ENCODE results near the gene TEX22.

DNA sequence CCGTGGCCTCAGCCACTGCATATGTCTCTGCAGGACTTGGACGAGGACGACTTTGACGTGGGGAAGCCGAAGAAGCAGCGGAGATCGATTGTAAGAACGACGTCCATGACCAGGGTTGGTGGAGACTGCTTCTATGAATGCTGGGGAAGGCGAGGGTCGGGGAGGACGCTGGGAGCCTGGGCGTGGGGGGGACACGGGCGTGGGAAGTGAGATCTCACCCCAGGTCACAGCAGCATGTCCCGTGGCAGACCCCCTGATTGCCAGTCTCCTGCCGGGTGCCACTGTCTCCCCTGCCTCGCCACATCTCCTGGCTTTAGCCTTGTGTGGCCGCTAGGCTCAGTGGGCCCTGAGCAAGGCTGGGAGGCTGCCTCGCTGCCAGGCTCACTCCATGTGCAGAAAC is 29.9 kb upstream of the TEX22 start:
- no peak for TF ChIP-seq POLR2A (IDR thresholded peaks at IDR 0.05)
- TF ChIP-seq, protein P1, sequence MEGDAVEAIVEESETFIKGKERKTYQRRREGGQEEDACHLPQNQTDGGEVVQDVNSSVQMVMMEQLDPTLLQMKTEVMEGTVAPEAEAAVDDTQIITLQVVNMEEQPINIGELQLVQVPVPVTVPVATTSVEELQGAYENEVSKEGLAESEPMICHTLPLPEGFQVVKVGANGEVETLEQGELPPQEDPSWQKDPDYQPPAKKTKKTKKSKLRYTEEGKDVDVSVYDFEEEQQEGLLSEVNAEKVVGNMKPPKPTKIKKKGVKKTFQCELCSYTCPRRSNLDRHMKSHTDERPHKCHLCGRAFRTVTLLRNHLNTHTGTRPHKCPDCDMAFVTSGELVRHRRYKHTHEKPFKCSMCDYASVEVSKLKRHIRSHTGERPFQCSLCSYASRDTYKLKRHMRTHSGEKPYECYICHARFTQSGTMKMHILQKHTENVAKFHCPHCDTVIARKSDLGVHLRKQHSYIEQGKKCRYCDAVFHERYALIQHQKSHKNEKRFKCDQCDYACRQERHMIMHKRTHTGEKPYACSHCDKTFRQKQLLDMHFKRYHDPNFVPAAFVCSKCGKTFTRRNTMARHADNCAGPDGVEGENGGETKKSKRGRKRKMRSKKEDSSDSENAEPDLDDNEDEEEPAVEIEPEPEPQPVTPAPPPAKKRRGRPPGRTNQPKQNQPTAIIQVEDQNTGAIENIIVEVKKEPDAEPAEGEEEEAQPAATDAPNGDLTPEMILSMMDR (IDR thresholded peaks at IDR 0.05), result no peak

All from Peyer's patch (tissue), 4 donors.